IPS DF 4.7 (cell line): ENCODE measurements around the gene NLRP11.

Experiments
- DNase-seq: peaks from one replicate; pipeline ENCODE4 v3.0.0-alpha.2; 2013; ENCODE audit warnings: low spot score; ENCODE audit errors: extremely low read depth

Gene NLRP11

GRCh38 chr19:55831846-55832245 is at the start of gene NLRP11:
NLRP11 (minus strand) TSS chr19:55831999; CDS start chr19:55818174, 13,825 bp downstream.
- DNase-seq, result no peak

- DNase-seq, result no peak
Measured at GRCh38 chr19:55877211-55877610, 45.4 kb upstream of the NLRP11 start.

- DNase-seq, result no peak
Measured at GRCh38 chr19:55870736-55871135, 38.9 kb upstream of the NLRP11 start.

GRCh38 chr19:55867101-55867500 is 35.3 kb upstream of the NLRP11 start:
- DNase-seq, result no peak

GRCh38 chr19:55866521-55866920 is 34.7 kb upstream of the NLRP11 start:
- DNase-seq, result no peak

GRCh38 chr19:55858969-55859368 is 27.2 kb upstream of the NLRP11 start:
- DNase-seq, result no peak

GRCh38 chr19:55858401-55858800 is 26.6 kb upstream of the NLRP11 start:
- DNase-seq, result no peak

- no peak for DNase-seq
Measured at GRCh38 chr19:55857974-55858373, 26.2 kb upstream of the NLRP11 start.

- no peak for DNase-seq
Measured at GRCh38 chr19:55857149-55857548, 25.4 kb upstream of the NLRP11 start.

GRCh38 chr19:55855160-55855559 is 23.4 kb upstream of the NLRP11 start:
- no peak for DNase-seq

- no peak for DNase-seq
Measured at GRCh38 chr19:55838906-55839305, 7.1 kb upstream of the NLRP11 start.

GRCh38 chr19:55838251-55838650 is 6.5 kb upstream of the NLRP11 start:
- DNase-seq, result no peak

- no peak for DNase-seq
Measured at GRCh38 chr19:55836340-55836739, 4.5 kb upstream of the NLRP11 start, which contains the start of gene NLRP4. NLRP4 (plus strand) TSS chr19:55836540; CDS start chr19:55852081, 15,541 bp downstream.

GRCh38 chr19:55832676-55833075 is 877 bp upstream of the NLRP11 start:
- DNase-seq, result no peak

- DNase-seq, result no peak
Measured at GRCh38 chr19:55830656-55831055, 1.1 kb downstream of the NLRP11 start.

- no peak for DNase-seq
Measured at GRCh38 chr19:55820037-55820436, 11.8 kb downstream of the NLRP11 start.

GRCh38 chr19:55813906-55814305 is 17.9 kb downstream of the NLRP11 start:
- DNase-seq, result no peak

GRCh38 chr19:55812449-55812848 is 19.4 kb downstream of the NLRP11 start:
- no peak for DNase-seq

- DNase-seq, result no peak
Measured at GRCh38 chr19:55811340-55811739, 20.5 kb downstream of the NLRP11 start.

GRCh38 chr19:55809381-55810058 is 22.3 kb downstream of the NLRP11 start:
- DNase-seq, result peak; percentile 89

- DNase-seq, result no peak
Measured at GRCh38 chr19:55802281-55802680, 29.5 kb downstream of the NLRP11 start.

GRCh38 chr19:55801416-55801815 is 30.4 kb downstream of the NLRP11 start:
- no peak for DNase-seq

- DNase-seq, result no peak
Measured at GRCh38 chr19:55795021-55795420, 36.8 kb downstream of the NLRP11 start.

GRCh38 chr19:55781112-55781511 is 50.7 kb downstream of the NLRP11 start:
- DNase-seq, result no peak
